WTC11 (cell line): ENCODE data around the gene CITED4. TPM values are rescaled to one million over a fixed set of nuclear protein-coding genes. Genes with fewer than 3 reads are reported as not detected.

Experiments
- ATAC-seq: fragments of 200-7000 bp; cut with Tn5 transposase; 2 replicates; pipeline ENCODE4 v1.10.0; 2021; ENCODE audit warnings: mild to moderate bottlenecking, moderate library complexity
- CTCF ChIA-PET: fragments of 300-600 bp; sonication (Branson Sonifier 250); formaldehyde crosslinking; loops from one replicate; lab custom pipeline; 2021; ENCODE audit warnings: antibody characterized with exemption; lab: Charles Lee
- POLR2A ChIA-PET: fragments of 350-600 bp; sonication (Branson Sonifier 250); formaldehyde crosslinking; loops from one replicate; lab custom pipeline; 2021; ENCODE audit warnings: antibody characterized with exemption; lab: Charles Lee
- DNase-seq: peaks from one replicate; pipeline ENCODE4 v3.0.0; 2021; ENCODE audit warnings: low spot score
- H3K27ac Mint-ChIP-seq: 2 replicates; pipeline ENCODE4 v1.8.0; 2021; ENCODE audit warnings: mixed read lengths
- H3K27me3 Mint-ChIP-seq: 2 replicates; pipeline ENCODE4 v1.8.0; 2021; ENCODE audit warnings: low read depth, mild to moderate bottlenecking, moderate library complexity, mixed read lengths
- H3K36me3 Mint-ChIP-seq: 2 replicates; pipeline ENCODE4 v1.8.0; 2021; ENCODE audit warnings: mixed read lengths
- H3K4me1 Mint-ChIP-seq: 2 replicates; pipeline ENCODE4 v1.8.0; 2022; ENCODE audit warnings: mixed read lengths
- H3K4me3 Mint-ChIP-seq: 2 replicates; pipeline ENCODE4 v1.8.0; 2021; ENCODE audit warnings: mild to moderate bottlenecking, moderate library complexity, mixed read lengths
- H3K9me3 Mint-ChIP-seq: 2 replicates; pipeline ENCODE4 v1.8.0; 2021; ENCODE audit warnings: mixed read lengths
- FOXK1 ChIP-seq: sonication (generic); formaldehyde crosslinking; IDR thresholded peaks from 2 replicates; pipeline ENCODE4 v1.8.0; 2022; ENCODE audit warnings: mild to moderate bottlenecking, moderate library complexity, missing genetic modification reagents
- GRHL2 ChIP-seq: fragments of 250-450 bp; sonication (Bioruptor Pico); IDR thresholded peaks from 2 replicates; pipeline ENCODE4 v1.8.0; 2022; ENCODE audit warnings: mild to moderate bottlenecking, moderate library complexity; ENCODE audit not compliant: insufficient replicate concordance, severe bottlenecking
- IRF2 ChIP-seq: sonication (generic); formaldehyde crosslinking; IDR thresholded peaks from 2 replicates; pipeline ENCODE4 v1.8.0; 2022; ENCODE audit warnings: low read depth, missing genetic modification reagents, borderline replicate concordance
- NFATC4 ChIP-seq: fragments of 250-450 bp; sonication (Bioruptor Pico); IDR thresholded peaks from 2 replicates; pipeline ENCODE4 v1.9.0; 2021; ENCODE audit warnings: mild to moderate bottlenecking
- NFE2L1 ChIP-seq: sonication (generic); formaldehyde crosslinking; IDR thresholded peaks from 2 replicates; pipeline ENCODE4 v1.8.1; 2023; ENCODE audit warnings: missing genetic modification reagents
- NFYB ChIP-seq: sonication (generic); formaldehyde crosslinking; conservative IDR thresholded peaks from 2 replicates; pipeline ENCODE4 v1.8.0; 2022; ENCODE audit warnings: low read depth, missing genetic modification reagents
- OVOL2 ChIP-seq: fragments of 250-450 bp; sonication (Bioruptor Pico); IDR thresholded peaks from 2 replicates; pipeline ENCODE4 v1.9.0; 2021; ENCODE audit warnings: mild to moderate bottlenecking, borderline replicate concordance
- RELA ChIP-seq: sonication (generic); formaldehyde crosslinking; IDR thresholded peaks from 2 replicates; pipeline ENCODE4 v1.8.1; 2022; ENCODE audit warnings: missing genetic modification reagents, mild to moderate bottlenecking, borderline replicate concordance
- SMAD4 ChIP-seq: sonication (generic); formaldehyde crosslinking; IDR thresholded peaks from 2 replicates; pipeline ENCODE4 v1.8.0; 2022; ENCODE audit warnings: mild to moderate bottlenecking, missing genetic modification reagents
- TEAD4 ChIP-seq: sonication (generic); formaldehyde crosslinking; IDR thresholded peaks from 2 replicates; pipeline ENCODE4 v1.8.0; 2022; ENCODE audit warnings: mild to moderate bottlenecking, missing genetic modification reagents
- ZBTB21 ChIP-seq: sonication (generic); formaldehyde crosslinking; IDR thresholded peaks from 2 replicates; pipeline ENCODE4 v1.8.1; 2023; ENCODE audit warnings: mild to moderate bottlenecking, missing genetic modification reagents, borderline replicate concordance
- ZNF671 ChIP-seq: fragments of 250-450 bp; sonication (Bioruptor Pico); IDR thresholded peaks from 2 replicates; pipeline ENCODE4 v1.8.0; 2021; ENCODE audit warnings: mild to moderate bottlenecking
- total RNA-seq: library from RNA; stranded (reverse); gene quantifications from 3 replicates; pipeline ENCODE4 v1.2.3, GENCODE V29; 2021
- TF ChIP-seq, protein P1 (sequence below): fragments of 250-450 bp; sonication (Bioruptor Pico); IDR thresholded peaks from 2 replicates; pipeline ENCODE4 v1.9.0; 2021; ENCODE audit warnings: mild to moderate bottlenecking
- TF ChIP-seq, protein P2 (sequence below): sonication (generic); formaldehyde crosslinking; IDR thresholded peaks from 2 replicates; pipeline ENCODE4 v1.8.1; 2022; ENCODE audit warnings: mild to moderate bottlenecking, missing genetic modification reagents, moderate library complexity, borderline replicate concordance
- TF ChIP-seq, protein P3 (sequence below): fragments of 250-450 bp; sonication (Bioruptor Pico); IDR thresholded peaks from 2 replicates; pipeline ENCODE4 v1.9.0; 2021; ENCODE audit warnings: moderate library complexity, mild to moderate bottlenecking, inconsistent platforms, borderline replicate concordance
- TF ChIP-seq, protein P4 (sequence below): sonication (generic); formaldehyde crosslinking; IDR thresholded peaks from 2 replicates; pipeline ENCODE4 v1.8.0; 2022; ENCODE audit warnings: mild to moderate bottlenecking, missing genetic modification reagents
- TF ChIP-seq, protein P5 (sequence below): fragments of 250-450 bp; sonication (Bioruptor Pico); IDR thresholded peaks from 2 replicates; pipeline ENCODE4 v1.8.0; 2021; ENCODE audit warnings: mild to moderate bottlenecking
- TF ChIP-seq, protein P6 (sequence below): sonication (generic); formaldehyde crosslinking; IDR thresholded peaks from 2 replicates; pipeline ENCODE4 v1.8.0; 2023; ENCODE audit warnings: missing genetic modification reagents, mild to moderate bottlenecking, borderline replicate concordance
- TF ChIP-seq, protein P7 (sequence below): sonication (generic); formaldehyde crosslinking; IDR thresholded peaks from 2 replicates; pipeline ENCODE4 v1.8.0; 2022; ENCODE audit warnings: mild to moderate bottlenecking, missing genetic modification reagents
- TF ChIP-seq, protein P8 (sequence below): sonication (generic); formaldehyde crosslinking; IDR thresholded peaks from 2 replicates; pipeline ENCODE4 v1.8.1; 2023; ENCODE audit warnings: mild to moderate bottlenecking, missing genetic modification reagents

The CITED4 gene
- total RNA-seq, 1 experiment from 2014 or later, result 24.6 TPM

DNA sequence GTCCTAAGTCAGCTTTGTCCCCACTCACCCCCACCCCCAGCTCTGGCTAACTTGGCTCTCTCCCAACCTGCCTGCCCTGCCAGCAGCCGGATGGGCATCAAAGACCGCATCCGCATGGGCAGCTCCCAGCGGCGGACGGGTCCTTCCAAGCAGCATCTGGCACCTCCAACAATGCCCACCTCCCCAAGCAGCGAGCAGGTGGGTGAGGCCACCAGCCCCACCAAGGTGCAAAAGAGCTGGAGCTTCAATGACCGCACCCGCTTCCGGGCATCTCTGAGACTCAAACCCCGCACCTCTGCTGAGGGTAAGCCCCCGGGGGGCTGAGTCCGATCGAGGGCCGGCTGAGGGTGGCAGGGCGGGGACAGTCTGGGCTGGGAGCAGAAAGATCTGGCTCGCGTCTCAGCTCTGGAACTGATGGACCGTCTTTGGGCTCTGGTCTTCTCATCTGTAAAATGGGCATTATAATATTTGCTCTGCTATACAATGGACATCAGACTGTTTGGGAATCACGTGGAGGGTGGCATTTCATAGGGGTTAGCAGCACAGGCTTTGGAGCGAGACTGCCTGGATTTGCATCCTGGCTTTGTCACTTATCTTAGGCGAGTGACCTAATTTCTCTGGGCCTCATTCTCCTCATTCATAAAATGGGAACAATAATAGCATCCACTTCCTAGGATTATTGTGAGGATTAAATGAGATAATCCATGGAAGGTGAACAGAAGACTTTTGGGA is 31.0 kb downstream of the CITED4 start (continued):
- TF ChIP-seq, protein P1, sequence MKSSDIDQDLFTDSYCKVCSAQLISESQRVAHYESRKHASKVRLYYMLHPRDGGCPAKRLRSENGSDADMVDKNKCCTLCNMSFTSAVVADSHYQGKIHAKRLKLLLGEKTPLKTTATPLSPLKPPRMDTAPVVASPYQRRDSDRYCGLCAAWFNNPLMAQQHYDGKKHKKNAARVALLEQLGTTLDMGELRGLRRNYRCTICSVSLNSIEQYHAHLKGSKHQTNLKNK (CRISPR knock-in tag), result no peak

DNA sequence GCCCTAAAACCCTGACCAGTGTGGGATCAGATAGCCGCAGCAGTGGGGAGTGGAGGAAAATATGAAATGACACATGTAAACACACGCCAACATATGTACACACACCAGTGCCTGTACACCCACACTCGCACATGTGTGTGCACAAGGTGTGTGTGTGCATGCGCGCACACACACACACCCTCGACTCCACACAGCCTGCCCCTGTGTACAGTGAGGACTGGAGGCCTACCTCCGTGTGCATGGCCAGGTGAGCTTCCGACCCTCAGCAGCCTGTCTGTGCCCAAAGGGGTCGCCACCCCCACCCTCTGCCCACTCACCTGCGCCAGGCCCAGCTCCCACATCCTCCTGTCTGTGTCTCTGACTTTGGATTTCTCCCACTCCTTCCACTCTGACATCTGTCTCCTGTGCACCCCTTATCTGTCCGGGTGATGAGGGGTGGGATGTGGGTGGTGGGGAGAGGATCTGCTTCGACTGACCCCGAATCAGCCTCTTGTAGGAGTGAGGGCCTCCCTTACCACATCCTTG is 31.7 kb downstream of the CITED4 start:
- Mint-ChIP-seq H3K9me3 (no peaks in the 10 kb centered on the region), H3K36me3 (no peaks in the 10 kb centered on the region), H3K27me3 (no peaks in the 10 kb centered on the region), H3K4me3 (no peak overlapping the region)
- ChIA-PET POLR2A (no interaction called here), CTCF (no interaction called here)
- DNase-seq, result no peak
- TF ChIP-seq NFYB (CRISPR knock-in tag), result no peak
- no peak for TF ChIP-seq GRHL2 (CRISPR knock-in tag)
- TF ChIP-seq, protein P2, sequence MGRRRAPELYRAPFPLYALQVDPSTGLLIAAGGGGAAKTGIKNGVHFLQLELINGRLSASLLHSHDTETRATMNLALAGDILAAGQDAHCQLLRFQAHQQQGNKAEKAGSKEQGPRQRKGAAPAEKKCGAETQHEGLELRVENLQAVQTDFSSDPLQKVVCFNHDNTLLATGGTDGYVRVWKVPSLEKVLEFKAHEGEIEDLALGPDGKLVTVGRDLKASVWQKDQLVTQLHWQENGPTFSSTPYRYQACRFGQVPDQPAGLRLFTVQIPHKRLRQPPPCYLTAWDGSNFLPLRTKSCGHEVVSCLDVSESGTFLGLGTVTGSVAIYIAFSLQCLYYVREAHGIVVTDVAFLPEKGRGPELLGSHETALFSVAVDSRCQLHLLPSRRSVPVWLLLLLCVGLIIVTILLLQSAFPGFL (CRISPR knock-in tag), result no peak
- TF ChIP-seq, protein P3, sequence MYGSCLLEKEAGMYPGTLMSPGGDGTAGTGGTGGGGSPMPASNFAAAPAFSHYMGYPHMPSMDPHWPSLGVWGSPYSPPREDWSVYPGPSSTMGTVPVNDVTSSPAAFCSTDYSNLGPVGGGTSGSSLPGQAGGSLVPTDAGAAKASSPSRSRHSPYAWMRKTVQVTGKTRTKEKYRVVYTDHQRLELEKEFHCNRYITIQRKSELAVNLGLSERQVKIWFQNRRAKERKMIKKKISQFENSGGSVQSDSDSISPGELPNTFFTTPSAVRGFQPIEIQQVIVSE (CRISPR knock-in tag), result no peak
- TF ChIP-seq OVOL2 (CRISPR knock-in tag), result no peak
- TF ChIP-seq, protein P4, sequence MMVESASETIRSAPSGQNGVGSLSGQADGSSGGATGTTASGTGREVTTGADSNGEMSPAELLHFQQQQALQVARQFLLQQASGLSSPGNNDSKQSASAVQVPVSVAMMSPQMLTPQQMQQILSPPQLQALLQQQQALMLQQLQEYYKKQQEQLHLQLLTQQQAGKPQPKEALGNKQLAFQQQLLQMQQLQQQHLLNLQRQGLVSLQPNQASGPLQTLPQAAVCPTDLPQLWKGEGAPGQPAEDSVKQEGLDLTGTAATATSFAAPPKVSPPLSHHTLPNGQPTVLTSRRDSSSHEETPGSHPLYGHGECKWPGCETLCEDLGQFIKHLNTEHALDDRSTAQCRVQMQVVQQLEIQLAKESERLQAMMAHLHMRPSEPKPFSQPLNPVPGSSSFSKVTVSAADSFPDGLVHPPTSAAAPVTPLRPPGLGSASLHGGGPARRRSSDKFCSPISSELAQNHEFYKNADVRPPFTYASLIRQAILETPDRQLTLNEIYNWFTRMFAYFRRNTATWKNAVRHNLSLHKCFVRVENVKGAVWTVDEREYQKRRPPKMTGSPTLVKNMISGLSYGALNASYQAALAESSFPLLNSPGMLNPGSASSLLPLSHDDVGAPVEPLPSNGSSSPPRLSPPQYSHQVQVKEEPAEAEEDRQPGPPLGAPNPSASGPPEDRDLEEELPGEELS (CRISPR knock-in tag), result no peak
- no peak for TF ChIP-seq NFE2L1 (CRISPR knock-in tag)
- TF ChIP-seq IRF2 (CRISPR knock-in tag), result no peak
- TF ChIP-seq, protein P5, sequence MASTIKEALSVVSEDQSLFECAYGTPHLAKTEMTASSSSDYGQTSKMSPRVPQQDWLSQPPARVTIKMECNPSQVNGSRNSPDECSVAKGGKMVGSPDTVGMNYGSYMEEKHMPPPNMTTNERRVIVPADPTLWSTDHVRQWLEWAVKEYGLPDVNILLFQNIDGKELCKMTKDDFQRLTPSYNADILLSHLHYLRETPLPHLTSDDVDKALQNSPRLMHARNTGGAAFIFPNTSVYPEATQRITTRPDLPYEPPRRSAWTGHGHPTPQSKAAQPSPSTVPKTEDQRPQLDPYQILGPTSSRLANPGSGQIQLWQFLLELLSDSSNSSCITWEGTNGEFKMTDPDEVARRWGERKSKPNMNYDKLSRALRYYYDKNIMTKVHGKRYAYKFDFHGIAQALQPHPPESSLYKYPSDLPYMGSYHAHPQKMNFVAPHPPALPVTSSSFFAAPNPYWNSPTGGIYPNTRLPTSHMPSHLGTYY, result no peak
- TF ChIP-seq FOXK1 (CRISPR knock-in tag), result no peak
- TF ChIP-seq ZNF671, result no peak
- TF ChIP-seq, protein P6, sequence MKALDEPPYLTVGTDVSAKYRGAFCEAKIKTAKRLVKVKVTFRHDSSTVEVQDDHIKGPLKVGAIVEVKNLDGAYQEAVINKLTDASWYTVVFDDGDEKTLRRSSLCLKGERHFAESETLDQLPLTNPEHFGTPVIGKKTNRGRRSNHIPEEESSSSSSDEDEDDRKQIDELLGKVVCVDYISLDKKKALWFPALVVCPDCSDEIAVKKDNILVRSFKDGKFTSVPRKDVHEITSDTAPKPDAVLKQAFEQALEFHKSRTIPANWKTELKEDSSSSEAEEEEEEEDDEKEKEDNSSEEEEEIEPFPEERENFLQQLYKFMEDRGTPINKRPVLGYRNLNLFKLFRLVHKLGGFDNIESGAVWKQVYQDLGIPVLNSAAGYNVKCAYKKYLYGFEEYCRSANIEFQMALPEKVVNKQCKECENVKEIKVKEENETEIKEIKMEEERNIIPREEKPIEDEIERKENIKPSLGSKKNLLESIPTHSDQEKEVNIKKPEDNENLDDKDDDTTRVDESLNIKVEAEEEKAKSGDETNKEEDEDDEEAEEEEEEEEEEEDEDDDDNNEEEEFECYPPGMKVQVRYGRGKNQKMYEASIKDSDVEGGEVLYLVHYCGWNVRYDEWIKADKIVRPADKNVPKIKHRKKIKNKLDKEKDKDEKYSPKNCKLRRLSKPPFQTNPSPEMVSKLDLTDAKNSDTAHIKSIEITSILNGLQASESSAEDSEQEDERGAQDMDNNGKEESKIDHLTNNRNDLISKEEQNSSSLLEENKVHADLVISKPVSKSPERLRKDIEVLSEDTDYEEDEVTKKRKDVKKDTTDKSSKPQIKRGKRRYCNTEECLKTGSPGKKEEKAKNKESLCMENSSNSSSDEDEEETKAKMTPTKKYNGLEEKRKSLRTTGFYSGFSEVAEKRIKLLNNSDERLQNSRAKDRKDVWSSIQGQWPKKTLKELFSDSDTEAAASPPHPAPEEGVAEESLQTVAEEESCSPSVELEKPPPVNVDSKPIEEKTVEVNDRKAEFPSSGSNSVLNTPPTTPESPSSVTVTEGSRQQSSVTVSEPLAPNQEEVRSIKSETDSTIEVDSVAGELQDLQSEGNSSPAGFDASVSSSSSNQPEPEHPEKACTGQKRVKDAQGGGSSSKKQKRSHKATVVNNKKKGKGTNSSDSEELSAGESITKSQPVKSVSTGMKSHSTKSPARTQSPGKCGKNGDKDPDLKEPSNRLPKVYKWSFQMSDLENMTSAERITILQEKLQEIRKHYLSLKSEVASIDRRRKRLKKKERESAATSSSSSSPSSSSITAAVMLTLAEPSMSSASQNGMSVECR (CRISPR knock-in tag), result no peak
- no peak for TF ChIP-seq RELA
- TF ChIP-seq, protein P7, sequence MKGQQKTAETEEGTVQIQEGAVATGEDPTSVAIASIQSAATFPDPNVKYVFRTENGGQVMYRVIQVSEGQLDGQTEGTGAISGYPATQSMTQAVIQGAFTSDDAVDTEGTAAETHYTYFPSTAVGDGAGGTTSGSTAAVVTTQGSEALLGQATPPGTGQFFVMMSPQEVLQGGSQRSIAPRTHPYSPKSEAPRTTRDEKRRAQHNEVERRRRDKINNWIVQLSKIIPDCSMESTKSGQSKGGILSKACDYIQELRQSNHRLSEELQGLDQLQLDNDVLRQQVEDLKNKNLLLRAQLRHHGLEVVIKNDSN, result no peak
- TF ChIP-seq, protein P8, sequence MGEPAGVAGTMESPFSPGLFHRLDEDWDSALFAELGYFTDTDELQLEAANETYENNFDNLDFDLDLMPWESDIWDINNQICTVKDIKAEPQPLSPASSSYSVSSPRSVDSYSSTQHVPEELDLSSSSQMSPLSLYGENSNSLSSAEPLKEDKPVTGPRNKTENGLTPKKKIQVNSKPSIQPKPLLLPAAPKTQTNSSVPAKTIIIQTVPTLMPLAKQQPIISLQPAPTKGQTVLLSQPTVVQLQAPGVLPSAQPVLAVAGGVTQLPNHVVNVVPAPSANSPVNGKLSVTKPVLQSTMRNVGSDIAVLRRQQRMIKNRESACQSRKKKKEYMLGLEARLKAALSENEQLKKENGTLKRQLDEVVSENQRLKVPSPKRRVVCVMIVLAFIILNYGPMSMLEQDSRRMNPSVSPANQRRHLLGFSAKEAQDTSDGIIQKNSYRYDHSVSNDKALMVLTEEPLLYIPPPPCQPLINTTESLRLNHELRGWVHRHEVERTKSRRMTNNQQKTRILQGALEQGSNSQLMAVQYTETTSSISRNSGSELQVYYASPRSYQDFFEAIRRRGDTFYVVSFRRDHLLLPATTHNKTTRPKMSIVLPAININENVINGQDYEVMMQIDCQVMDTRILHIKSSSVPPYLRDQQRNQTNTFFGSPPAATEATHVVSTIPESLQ (CRISPR knock-in tag), result no peak
- TF ChIP-seq NFATC4, result no peak
- TF ChIP-seq ZBTB21 (CRISPR knock-in tag), result no peak
- TF ChIP-seq TEAD4, result no peak
- TF ChIP-seq SMAD4 (CRISPR knock-in tag), result no peak
- TF ChIP-seq, all 79 proteins: peak for 0
- Mint-ChIP-seq H3K27ac (no peak overlapping the region), H3K4me1 (peaks cover 12% of the 10 kb centered on the region)
- ATAC-seq, result no peak
